ENCODE results near the gene CACHD1. TPM values are rescaled to one million over a fixed set of nuclear protein-coding genes. Genes with fewer than 3 reads are reported as not detected.

CACHD1 gene
- total and polyA plus RNA-seq, 9 of the 15 experiments (the other 6 are each of a cell fraction or from before 2014, with no cell fraction given): 0.07 TPM; not detected in 8

- H3K9me1 ChIP-seq (ENCODE audit: control insufficient read depth, insufficient read depth, low read length): no peaks in the 10 kb centered on the region
- peaks cover 0 to 2% of the 10 kb centered on the region in 2 experiments; a peak in 1 of 5 replicates for H3K4me1 ChIP-seq (replicated peaks in 1 of 2; ENCODE audit: control insufficient read depth in 2 of 2, insufficient read depth in 2 of 2, low read length in 2 of 2)
- CTCF ChIA-PET (ENCODE audit: low intra/inter-chr PET ratio): no interaction called here
- no peak overlapping the region for H3K9ac ChIP-seq (ENCODE audit: insufficient read depth in 1 of 2, low read depth in 2 of 2, low read length in 2 of 2)
- H2AFZ ChIP-seq (ENCODE audit: low read depth, low read length): no peak overlapping the region
- no peaks in the 10 kb centered on the region for H3K36me3 ChIP-seq (ENCODE audit: control insufficient read depth, insufficient read depth, low read length)
- no peak for ATAC-seq
- no peak for FAIRE-seq
- H3K9me3 ChIP-seq (replicated peaks; ENCODE audit: control insufficient read depth, insufficient read depth, low read depth, low read length): no peaks in the 10 kb centered on the region
- DNase-seq (ENCODE audit: extremely low read depth in 1 of 4, low spot score in 3 of 4): no peak
- H3K27me3 ChIP-seq (ENCODE audit: control insufficient read depth in 2 of 2, insufficient read depth in 2 of 2, low read length in 2 of 2): peaks cover 0 to 5% of the 10 kb centered on the region in 2 experiments; a peak in 1 of 5 replicates
- H3K4me2 ChIP-seq (ENCODE audit: insufficient read depth, low read length): no peak overlapping the region
- no TSS peak for BruUV-seq (replicated peaks)
- H3K27ac ChIP-seq (ENCODE audit: extremely low read depth, low read depth, low read length): no peak overlapping the region
- no peak overlapping the region for H3K4me3 ChIP-seq
- WGBS (ENCODE audit: insufficient coverage, low coverage, missing lambda C conversion rate): 0% methylated on average over 2 of the region's 2 CpGs
- no peak for TF ChIP-seq ZNF184 (CRISPR knock-in tag; IDR thresholded peaks at IDR 0.05)
- no peak for TF ChIP-seq ZNF316 (IDR thresholded peaks at IDR 0.05)
- TF ChIP-seq RBM17 (IDR thresholded peaks at IDR 0.05; ENCODE audit: borderline replicate concordance, low read depth, low read length): no peak
- no peak for TF ChIP-seq THRAP3 (IDR thresholded peaks at IDR 0.05; ENCODE audit: borderline replicate concordance)
- TF ChIP-seq SFPQ (IDR thresholded peaks at IDR 0.05; ENCODE audit: low read depth, low read length): no peak
- no peak for TF ChIP-seq MCM2 (IDR thresholded peaks at IDR 0.05; ENCODE audit: low read depth)
- TF ChIP-seq ZNF232 (CRISPR knock-in tag; IDR thresholded peaks at IDR 0.05): no peak
- no peak for TF ChIP-seq HINFP (tag; conservative IDR thresholded peaks at IDR 0.05; ENCODE audit: low read depth)
- TF ChIP-seq ZNF785 (CRISPR knock-in tag; IDR thresholded peaks at IDR 0.05): no peak
- TF ChIP-seq ESRRB (CRISPR knock-in tag; IDR thresholded peaks at IDR 0.05; ENCODE audit: borderline replicate concordance): no peak
- TF ChIP-seq BRCA1 (IDR thresholded peaks at IDR 0.05): no peak
- TF ChIP-seq BRCA1 (CRISPR knock-in tag; IDR thresholded peaks at IDR 0.05): no peak
- no peak for TF ChIP-seq ZNF384 (IDR thresholded peaks at IDR 0.05; ENCODE audit: low read depth, low read length)
- no peak for TF ChIP-seq POLR3A (IDR thresholded peaks at IDR 0.05; ENCODE audit: borderline replicate concordance, extremely low read depth, insufficient read depth, insufficient read length)
- TF ChIP-seq ZNF133 (CRISPR knock-in tag; IDR thresholded peaks at IDR 0.05): no peak
- no peaks in the 10 kb centered on the region for H3K79me2 ChIP-seq (ENCODE audit: control insufficient read depth, insufficient read depth, low read length)
- H4K20me1 ChIP-seq (replicated peaks; ENCODE audit: control insufficient read depth, insufficient read depth, low read length): no peaks in the 10 kb centered on the region
- in situ Hi-C loops (cut with MboI): no loop called here
- POLR2A ChIA-PET: no interaction called here
- intact Hi-C loops (cut with micrococcal nuclease): no loop called here
Measured at GRCh38 chr1:64502931-64503330, 33.0 kb downstream of the CACHD1 start.

All from K562 (cell line).